ENCODE measurements around the gene PARK7.
"Not testable (repeated sequence)": the region's sequence is repeated elsewhere in the genome, so short reads cannot be mapped to it uniquely, and the experiment has no call there.

PARK7 gene

DNA sequence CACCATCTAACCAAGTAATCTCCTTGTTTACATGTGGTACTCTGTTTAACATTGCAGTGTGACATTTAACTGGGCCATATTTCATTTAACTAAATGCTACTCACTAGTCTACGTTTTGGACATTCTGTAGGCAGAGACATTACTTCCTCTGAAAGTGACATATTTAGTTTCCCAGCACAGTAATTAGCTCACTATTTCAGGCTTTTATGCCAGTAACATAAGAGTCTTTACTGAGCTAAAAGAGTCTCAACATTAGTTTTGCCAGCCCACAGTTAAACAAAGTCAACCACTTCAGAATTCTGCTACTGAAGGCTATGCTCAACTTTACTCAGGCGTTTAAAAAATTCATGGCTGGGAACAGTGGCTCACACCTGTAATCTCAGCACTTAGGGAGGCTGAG, 18.3 kb upstream of the PARK7 start:
- H3K4me3 ChIP-seq (ENCODE audit: low read depth in 1 of 2, low read length in 2 of 2), result no peak overlapping the region
- H3K9ac ChIP-seq (ENCODE audit: low read depth, low read length), result no peak overlapping the region
- H3K4me1 ChIP-seq (ENCODE audit: insufficient read depth, low read length), result no peaks in the 10 kb centered on the region
- no peak for DNase-seq
- H3K9me3 ChIP-seq (ENCODE audit: insufficient read depth, low read length, severe bottlenecking), result no peaks in the 10 kb centered on the region
- peaks cover 34% of the 10 kb centered on the region for H3K27me3 ChIP-seq (ENCODE audit: insufficient read depth, low read length, poor library complexity)
- no peaks in the 10 kb centered on the region for H3K36me3 ChIP-seq (ENCODE audit: insufficient read depth, low read length)
- no peaks in the 10 kb centered on the region for H4K20me1 ChIP-seq (ENCODE audit: insufficient read depth, low read length)
- no peak for ATAC-seq (ENCODE audit: insufficient read depth, low read depth)
- H3K79me2 ChIP-seq (ENCODE audit: insufficient read depth, low read length), result no peaks in the 10 kb centered on the region
- H3K27ac ChIP-seq (ENCODE audit: low read length), result no peak overlapping the region
- H2AFZ ChIP-seq (ENCODE audit: low read depth, low read length), result no peak overlapping the region
- TF ChIP-seq, protein P1, sequence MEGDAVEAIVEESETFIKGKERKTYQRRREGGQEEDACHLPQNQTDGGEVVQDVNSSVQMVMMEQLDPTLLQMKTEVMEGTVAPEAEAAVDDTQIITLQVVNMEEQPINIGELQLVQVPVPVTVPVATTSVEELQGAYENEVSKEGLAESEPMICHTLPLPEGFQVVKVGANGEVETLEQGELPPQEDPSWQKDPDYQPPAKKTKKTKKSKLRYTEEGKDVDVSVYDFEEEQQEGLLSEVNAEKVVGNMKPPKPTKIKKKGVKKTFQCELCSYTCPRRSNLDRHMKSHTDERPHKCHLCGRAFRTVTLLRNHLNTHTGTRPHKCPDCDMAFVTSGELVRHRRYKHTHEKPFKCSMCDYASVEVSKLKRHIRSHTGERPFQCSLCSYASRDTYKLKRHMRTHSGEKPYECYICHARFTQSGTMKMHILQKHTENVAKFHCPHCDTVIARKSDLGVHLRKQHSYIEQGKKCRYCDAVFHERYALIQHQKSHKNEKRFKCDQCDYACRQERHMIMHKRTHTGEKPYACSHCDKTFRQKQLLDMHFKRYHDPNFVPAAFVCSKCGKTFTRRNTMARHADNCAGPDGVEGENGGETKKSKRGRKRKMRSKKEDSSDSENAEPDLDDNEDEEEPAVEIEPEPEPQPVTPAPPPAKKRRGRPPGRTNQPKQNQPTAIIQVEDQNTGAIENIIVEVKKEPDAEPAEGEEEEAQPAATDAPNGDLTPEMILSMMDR (IDR thresholded peaks at IDR 0.05; ENCODE audit: borderline replicate concordance, extremely low read depth, low read length, poor library complexity, severe bottlenecking), result no peak
- no peak for TF ChIP-seq EZH2 (IDR thresholded peaks at IDR 0.05; ENCODE audit: borderline replicate concordance, low read depth, low read length, severe bottlenecking)
- H3K4me2 ChIP-seq (ENCODE audit: insufficient read depth, low read length), result no peak overlapping the region

DNA sequence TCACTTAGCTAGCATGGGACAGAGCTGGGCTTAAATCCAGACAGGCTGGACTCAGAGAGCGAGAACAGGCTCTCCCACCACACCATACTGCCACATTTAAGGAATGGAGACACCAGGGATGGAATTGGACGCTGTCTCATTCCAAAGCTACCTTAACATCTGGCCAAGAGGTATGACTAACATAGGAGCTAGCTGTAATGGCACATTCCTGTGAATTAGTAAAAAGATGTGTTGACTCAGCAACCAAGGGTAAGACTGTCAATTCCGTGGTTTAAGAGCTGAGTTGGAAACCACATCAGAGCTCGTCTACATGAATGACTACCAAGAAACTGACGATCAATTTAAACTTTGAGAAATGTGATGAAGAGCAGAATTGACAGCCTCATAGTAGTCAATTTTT, 12.6 kb upstream of the PARK7 start:
- no peak overlapping the region for H3K4me2 ChIP-seq (ENCODE audit: insufficient read depth, low read length)
- no peaks in the 10 kb centered on the region for H3K79me2 ChIP-seq (ENCODE audit: insufficient read depth, low read length)
- peaks cover 4% of the 10 kb centered on the region for H3K27me3 ChIP-seq (ENCODE audit: insufficient read depth, low read length, poor library complexity)
- peaks cover 4% of the 10 kb centered on the region; the same call in 1 of the 2 replicates for H3K4me1 ChIP-seq (ENCODE audit: insufficient read depth, low read length)
- DNase-seq (no peak), ATAC-seq (ENCODE audit: insufficient read depth, low read depth) (peak; percentile 48; the same call in 1 of the 3 replicates)
- no peak overlapping the region for H3K9ac ChIP-seq (ENCODE audit: low read depth, low read length)
- TF ChIP-seq EZH2 (IDR thresholded peaks at IDR 0.05; ENCODE audit: borderline replicate concordance, low read depth, low read length, severe bottlenecking), result no peak
- TF ChIP-seq, protein P1 (IDR thresholded peaks at IDR 0.05; ENCODE audit: borderline replicate concordance, extremely low read depth, low read length, poor library complexity, severe bottlenecking), result no peak
- H3K4me3 ChIP-seq (ENCODE audit: low read depth in 1 of 2, low read length in 2 of 2), result no peak overlapping the region
- H4K20me1 ChIP-seq (ENCODE audit: insufficient read depth, low read length), result no peaks in the 10 kb centered on the region
- H2AFZ ChIP-seq (ENCODE audit: low read depth, low read length), result no peak overlapping the region
- H3K27ac ChIP-seq (ENCODE audit: low read length), result no peak overlapping the region
- H3K36me3 ChIP-seq (ENCODE audit: insufficient read depth, low read length), result no peaks in the 10 kb centered on the region
- H3K9me3 ChIP-seq (ENCODE audit: insufficient read depth, low read length, severe bottlenecking), result no peaks in the 10 kb centered on the region

DNA sequence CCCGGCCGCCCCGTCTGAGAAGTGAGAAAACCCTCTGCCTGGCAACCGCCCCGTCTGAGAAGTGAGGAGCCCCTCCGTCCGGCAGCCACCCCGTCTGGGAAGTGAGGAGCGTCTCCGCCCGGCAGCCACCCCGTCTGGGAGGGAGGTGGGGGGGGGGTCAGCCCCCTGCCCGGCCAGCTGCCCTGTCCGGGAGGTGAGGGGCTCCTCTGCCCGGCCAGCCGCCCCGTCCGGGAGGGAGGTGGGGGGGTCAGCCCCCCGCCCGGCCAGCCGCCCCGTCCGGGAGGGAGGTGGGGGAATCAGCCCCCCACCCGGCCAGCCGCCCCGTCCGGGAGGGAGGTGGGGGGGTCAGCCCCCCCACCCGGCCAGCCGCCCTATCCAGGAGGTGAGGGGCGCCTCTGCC, 8.7 kb upstream of the PARK7 start:
- not testable (repeated sequence) for H3K4me2 ChIP-seq (ENCODE audit: insufficient read depth, low read length); H3K27me3 ChIP-seq (ENCODE audit: insufficient read depth, low read length, poor library complexity); H3K79me2 ChIP-seq (ENCODE audit: insufficient read depth, low read length); H3K36me3 ChIP-seq (ENCODE audit: insufficient read depth, low read length); H3K27ac ChIP-seq (ENCODE audit: low read length); ATAC-seq (ENCODE audit: insufficient read depth, low read depth); H2AFZ ChIP-seq (ENCODE audit: low read depth, low read length); H3K4me3 ChIP-seq (ENCODE audit: low read depth in 1 of 2, low read length in 2 of 2); H3K9me3 ChIP-seq (ENCODE audit: insufficient read depth, low read length, severe bottlenecking); DNase-seq; H4K20me1 ChIP-seq (ENCODE audit: insufficient read depth, low read length); H3K9ac ChIP-seq (ENCODE audit: low read depth, low read length)
- H3K4me1 ChIP-seq (ENCODE audit: insufficient read depth, low read length), result peaks cover 11% of the 10 kb centered on the region; the same call in 1 of the 2 replicates

DNA sequence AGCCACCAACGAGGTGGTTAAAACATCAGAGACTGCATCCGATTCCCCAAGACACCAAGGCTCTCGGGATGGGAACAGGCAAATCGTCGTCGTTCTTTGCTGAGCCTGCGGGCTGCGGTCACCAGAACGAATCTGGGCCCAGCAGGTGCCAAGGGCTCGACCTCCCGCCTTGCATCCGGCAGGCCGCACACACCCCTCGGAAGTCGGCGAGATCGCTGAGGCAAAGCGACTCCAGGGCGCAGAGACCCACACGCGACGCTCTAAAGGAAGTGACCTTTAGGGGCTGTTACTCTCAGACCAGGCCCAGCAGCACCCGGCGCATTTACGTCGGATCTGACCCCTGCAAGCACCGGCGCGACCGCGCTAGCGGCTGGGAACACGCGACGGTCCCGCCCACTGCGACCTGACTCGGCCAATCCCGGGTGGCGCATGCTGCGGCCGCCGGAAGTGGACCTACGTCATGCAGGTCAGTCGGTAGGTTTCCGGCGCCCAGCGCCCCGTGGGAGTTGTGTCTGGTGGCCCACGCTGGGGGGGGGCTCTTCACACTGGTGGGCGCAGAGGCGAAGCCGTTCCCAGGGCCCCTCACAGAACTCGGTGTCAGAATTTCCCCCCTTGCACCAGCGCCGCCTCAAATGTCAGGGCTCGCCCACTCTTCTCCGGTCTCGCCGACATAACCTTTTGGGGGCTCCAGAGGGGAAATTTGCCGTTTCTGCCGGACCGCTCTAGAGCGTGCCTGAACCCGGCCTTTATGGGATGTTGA, 7.5 kb upstream of the PARK7 start:
- H3K27ac ChIP-seq (ENCODE audit: low read length), result peak overlapping the region; percentile 78
- DNase-seq (peak; percentile 76), ATAC-seq (ENCODE audit: insufficient read depth, low read depth) (peak; percentile 83)
- TF ChIP-seq, protein P1 (IDR thresholded peaks at IDR 0.05; ENCODE audit: borderline replicate concordance, extremely low read depth, low read length, poor library complexity, severe bottlenecking), result no peak
- no peak for TF ChIP-seq EZH2 (IDR thresholded peaks at IDR 0.05; ENCODE audit: borderline replicate concordance, low read depth, low read length, severe bottlenecking)
- peaks cover under 1% of the 10 kb centered on the region for H3K27me3 ChIP-seq (ENCODE audit: insufficient read depth, low read length, poor library complexity)
- no peaks in the 10 kb centered on the region for H3K79me2 ChIP-seq (ENCODE audit: insufficient read depth, low read length)
- H2AFZ ChIP-seq (ENCODE audit: low read depth, low read length), result peak overlapping the region; percentile 91
- peak overlapping the region; percentile 65 for H3K9ac ChIP-seq (ENCODE audit: low read depth, low read length)
- H3K4me1 ChIP-seq (ENCODE audit: insufficient read depth, low read length), result peaks cover 11% of the 10 kb centered on the region; the same call in 1 of the 2 replicates
- peak overlapping the region; percentile 65 for H3K4me2 ChIP-seq (ENCODE audit: insufficient read depth, low read length)
- no peaks in the 10 kb centered on the region for H3K36me3 ChIP-seq (ENCODE audit: insufficient read depth, low read length)
- H3K4me3 ChIP-seq (ENCODE audit: low read depth in 1 of 2, low read length in 2 of 2), result peak overlapping the region; percentile 40 to 58; a peak in 3 of 4 replicates
- no peaks in the 10 kb centered on the region for H4K20me1 ChIP-seq (ENCODE audit: insufficient read depth, low read length)
- no peaks in the 10 kb centered on the region for H3K9me3 ChIP-seq (ENCODE audit: insufficient read depth, low read length, severe bottlenecking)
